Pancreas (tissue), 10 donors: ENCODE measurements around the gene AMACR. TPM values are rescaled to one million over a fixed set of nuclear protein-coding genes. Genes with fewer than 3 reads are reported as not detected.

Experiments
- ATAC-seq, 4 donors: fragments of 200-7000 bp; cut with Tn5 transposase; one replicate each; pipeline versions ENCODE4 v1.8.0 to v1.9.1; 2020; ENCODE audit warnings: mild to moderate bottlenecking in 4 of 4, moderate library complexity in 4 of 4
- DNase-seq, 6 donors: peaks; one replicate each; pipeline ENCODE4 v3.0.0-alpha.2; 2020
- FAIRE-seq: peaks from 2 replicates; lab custom pipeline; 2012; peaks lifted over from hg19 to GRCh38; lab: Jason Lieb, UNC
- H3K27ac ChIP-seq, 4 donors: fragments of 200-600 bp; sonication (generic); 1 replicate in 3 of 4; 2 replicates in 1 of 4; pipeline versions ENCODE4 v1.5.0 to v1.8.0; 2020
- H3K27me3 ChIP-seq, 4 donors: fragments of 200-600 bp; one replicate each; pipeline ENCODE4 v1.8.0; 2021
- H3K36me3 ChIP-seq, 3 donors: fragments of 200-600 bp; sonication (generic) in 1 of 3; one replicate each; pipeline versions ENCODE4 v1.5.0 to v1.8.0; 2020 to 2021
- H3K4me1 ChIP-seq, 3 donors: fragments of 200-600 bp; one replicate each; pipeline ENCODE4 v1.8.0; 2021
- H3K4me3 ChIP-seq, 4 donors: fragments of 200-600 bp; sonication (generic) in 2 of 4; one replicate each; pipeline versions ENCODE4 v1.5.0 to v1.8.0; 2020 to 2021
- H3K9me3 ChIP-seq, 4 donors: fragments of 200-600 bp; one replicate each; pipeline ENCODE4 v1.8.0; 2021
- CTCF ChIP-seq, 4 donors: fragments of 200-600 bp; sonication (generic) in 3 of 4; IDR thresholded peaks; one replicate each; pipeline versions ENCODE4 v1.5.0 to v1.8.0; 2021; ENCODE audit warnings: antibody characterized with exemption in 4 of 4
- WGBS, 2 donors: extraction: QIAGEN DNeasy Blood & Tissue Kit; methylation state at CpG; one replicate each; pipeline ENCODE4 v1.1.7; 2013; 5-methylcytosine and 5-hydroxymethylcytosine counted together
- intact Hi-C, 3 donors: fragments of 100-400 bp; cut with DNase I; formaldehyde crosslinking; loops; one replicate each; pipeline versions ENCODE4 v1.11.1 to v1.14.2; 2022
- polyA plus RNA-seq, 2 donors: library from polyadenylated mRNA; stranded (reverse); fragments of 200-250 nt; gene quantifications; one replicate each; pipeline ENCODE4 v1.2.3, GENCODE V29; 2013
- total RNA-seq, 6 donors: library from RNA; stranded (reverse); fragmentation: NEBNext Ultra II Directional in 4 of 6; extraction: Animal tissue kit (Norgen Biotek cat#: 25700) in 4 of 6; gene quantifications; one replicate each; pipeline versions ENCODE4 v1.2.1 to v1.2.4, GENCODE V29; 2021 to 2023
- donor health status: healthy with polysubstance abuse.
- donor health status: DM: no; HTN: no; CAD: no; lungs with moderate emphysema.
- donor health status: DM: no; HTN: no; CAD: no.
- donor health status: control.
- donor health status: control.
- donor health status: Bipolar disorder and iron deficiency.
- donor health status: DM: yes; HTN: yes; CAD: no.
- donor health status: DM: no; HTN: no; CAD: no.
- donor health status: DM: no; HTN: no; CAD: no.
- donor health status: DM: yes; HTN: yes; CAD: no.

Gene AMACR
- total and polyA plus RNA-seq, 8 donors: 4.4 to 15.1 (median 10.1) TPM

GRCh38 chr5:34028349-34028748 lies 20.5 kb upstream of the AMACR start:
- Histone ChIP-seq H3K27me3 (no peaks in the 10 kb centered on the region), H3K4me3 (no peak overlapping the region), H3K4me1 (peaks cover 5 to 17% (median 5%) of the 10 kb centered on the region in 3 donors), H3K9me3 (no peaks in the 10 kb centered on the region), H3K27ac (no peak overlapping the region), H3K36me3 (no peaks in the 10 kb centered on the region)
- WGBS, 2 donors: 84 to 92% methylated on average over 3 of the region's 3 CpGs
- no peak for TF ChIP-seq CTCF (IDR thresholded peaks at IDR 0.05)
- ATAC-seq (no peak), FAIRE-seq (no peak), DNase-seq (no peak)
- intact Hi-C loops: no loop called here

GRCh38 chr5:34026089-34026761 lies 18.4 kb upstream of the AMACR start:
- H3K27ac ChIP-seq: peak overlapping the region in 2 of 4 donors; percentile 50 to 63
- H3K4me1 ChIP-seq: peaks cover 5 to 23% (median 12%) of the 10 kb centered on the region in 3 donors
- TF ChIP-seq CTCF (IDR thresholded peaks at IDR 0.05): no peak
- DNase-seq (peak; percentile 56 to 81 (median 70)), ATAC-seq (peak; percentile 95 to 98 (median 96)), FAIRE-seq (no peak)
- intact Hi-C loops: no loop called here
- no peak overlapping the region for H3K4me3 ChIP-seq
- no peaks in the 10 kb centered on the region for H3K9me3 ChIP-seq
- no peaks in the 10 kb centered on the region for H3K27me3 ChIP-seq
- no peaks in the 10 kb centered on the region for H3K36me3 ChIP-seq
- 35 to 39% methylated on average over 9 of the region's 9 CpGs for WGBS, 2 donors

- intact Hi-C loops: no loop called here
- no peaks in the 10 kb centered on the region for H3K27me3 ChIP-seq
- H3K9me3 ChIP-seq: no peaks in the 10 kb centered on the region
- ATAC-seq (peak in 3 of 4 donors; percentile 14 to 25 (median 18)), DNase-seq (no peak), FAIRE-seq (no peak)
- H3K36me3 ChIP-seq: peaks cover 0 to 4% (median 0%) of the 10 kb centered on the region in 3 donors
- peak overlapping the region in 2 of 4 donors; percentile 4 to 20 for H3K27ac ChIP-seq
- H3K4me3 ChIP-seq: no peak overlapping the region
- whole genome bisulfite sequencing, 2 donors: 10 to 13% methylated on average over 2 of the region's 2 CpGs
- TF ChIP-seq CTCF (IDR thresholded peaks at IDR 0.05): no peak
- H3K4me1 ChIP-seq: peaks cover 5 to 12% (median 7%) of the 10 kb centered on the region in 3 donors
Observed at GRCh38 chr5:34022121-34022705, 14.4 kb upstream of the AMACR start.

GRCh38 chr5:34021334-34021733 lies 13.5 kb upstream of the AMACR start:
- DNase-seq (no peak), FAIRE-seq (no peak), ATAC-seq (no peak)
- H3K36me3 ChIP-seq: peaks cover 0 to 4% (median 0%) of the 10 kb centered on the region in 3 donors
- H3K27me3 ChIP-seq: no peaks in the 10 kb centered on the region
- no peak overlapping the region for H3K27ac ChIP-seq
- H3K9me3 ChIP-seq: no peaks in the 10 kb centered on the region
- H3K4me1 ChIP-seq: peaks cover 5 to 8% (median 7%) of the 10 kb centered on the region in 3 donors
- intact Hi-C loops: no loop called here
- 70 to 76% methylated on average over 2 of the region's 2 CpGs for WGBS, 2 donors
- no peak for TF ChIP-seq CTCF (IDR thresholded peaks at IDR 0.05)
- no peak overlapping the region for H3K4me3 ChIP-seq

GRCh38 chr5:34020726-34021125 lies 12.9 kb upstream of the AMACR start:
- no peak overlapping the region for H3K27ac ChIP-seq
- no peak for FAIRE-seq
- no peak for TF ChIP-seq CTCF (IDR thresholded peaks at IDR 0.05)
- peaks cover 3 to 7% (median 6%) of the 10 kb centered on the region in 3 donors for H3K4me1 ChIP-seq
- no peak for ATAC-seq
- WGBS, 2 donors: 98 to 100% methylated on average over 1 of the region's 1 CpG
- H3K9me3 ChIP-seq: no peaks in the 10 kb centered on the region
- peaks cover 0 to 4% (median 0%) of the 10 kb centered on the region in 3 donors for H3K36me3 ChIP-seq
- intact Hi-C loops: no loop called here
- no peaks in the 10 kb centered on the region for H3K27me3 ChIP-seq
- no peak for DNase-seq
- no peak overlapping the region for H3K4me3 ChIP-seq
